ENCODE results near the gene GTF3C5. TPM values are rescaled to one million over a fixed set of nuclear protein-coding genes. Genes with fewer than 3 reads are reported as not detected.

GTF3C5 gene
- total RNA-seq, 1 experiment from 2014 or later = 79.6 TPM

DNA sequence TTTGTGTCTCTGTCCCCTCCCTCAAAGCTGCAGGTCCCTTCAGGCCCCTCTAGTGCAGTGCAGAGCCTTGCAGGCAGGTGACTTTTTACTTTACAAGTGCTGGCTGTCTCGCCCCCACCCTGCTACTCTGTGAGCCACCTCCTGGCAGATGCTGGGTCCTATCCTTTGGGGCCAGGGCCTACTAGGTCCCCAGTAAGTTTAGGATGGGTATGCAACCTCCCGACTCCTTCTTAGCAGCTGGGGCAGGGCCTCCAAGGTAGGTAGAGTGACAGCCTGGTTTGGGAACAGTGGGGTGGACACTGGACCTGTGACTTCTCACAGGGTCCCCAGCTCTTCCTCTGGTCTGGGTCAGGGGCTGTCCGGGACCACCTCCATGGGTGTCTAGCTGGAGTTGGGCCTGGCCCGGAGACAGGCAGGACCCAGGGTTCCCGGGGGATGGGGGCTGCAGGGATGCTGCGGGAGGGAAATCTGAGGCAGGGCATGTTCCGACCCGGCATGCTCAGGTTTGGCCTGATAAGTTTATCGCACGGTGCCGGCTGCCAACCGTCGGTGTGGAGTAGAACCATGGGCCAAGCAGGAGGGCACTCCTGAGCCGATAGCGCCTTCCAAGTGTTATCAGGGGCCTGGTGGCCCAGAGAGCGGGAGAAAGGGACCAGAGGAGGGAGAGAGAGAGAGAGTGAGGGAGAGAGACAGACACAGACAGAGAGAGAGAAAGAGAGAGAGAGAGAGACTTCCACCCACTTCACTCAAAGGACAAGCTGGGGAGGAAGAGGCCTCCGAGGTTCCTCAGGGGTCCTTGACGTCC lies 31.8 kb upstream of the GTF3C5 start:
- Histone ChIP-seq H3K9me3 (ENCODE audit: insufficient read depth, low read depth) (no peaks in the 10 kb centered on the region), H3K9me2 (ENCODE audit: insufficient read depth) (no peaks in the 10 kb centered on the region), H3K79me2 (ENCODE audit: low read depth) (no peaks in the 10 kb centered on the region), H3K4me3 (no peak overlapping the region), H2AFZ (no peak overlapping the region), H3K4me1 (replicated peaks; ENCODE audit: insufficient read depth) (no peaks in the 10 kb centered on the region), H3K27ac (no peak overlapping the region), H4K20me1 (ENCODE audit: insufficient read depth) (no peaks in the 10 kb centered on the region), H3K4me2 (no peak overlapping the region), H3K27me3 (ENCODE audit: insufficient read depth, low read depth) (peaks cover 94% of the 10 kb centered on the region), H3F3A (ENCODE audit: insufficient read depth, low read depth) (no peaks in the 10 kb centered on the region), H3K36me3 (ENCODE audit: low read depth) (no peaks in the 10 kb centered on the region)
- no TSS peak for BruUV-seq (replicated peaks)
- DNase-seq = no peak
- intact Hi-C loops (cut with micrococcal nuclease; ENCODE audit: unreplicated experiment) = no loop called here
- ChIA-PET POLR2A (ENCODE audit: unreplicated experiment) (no interaction called here), CTCF (interaction anchor here (0.6 kb wide), 1 partner anchor 26 kb away, joined by 3 read pairs; no protein-coding TSS in a partner anchor)
- no peak for TF ChIP-seq EZH2 (IDR thresholded peaks at IDR 0.05; ENCODE audit: low read depth)
- TF ChIP-seq, protein P1, sequence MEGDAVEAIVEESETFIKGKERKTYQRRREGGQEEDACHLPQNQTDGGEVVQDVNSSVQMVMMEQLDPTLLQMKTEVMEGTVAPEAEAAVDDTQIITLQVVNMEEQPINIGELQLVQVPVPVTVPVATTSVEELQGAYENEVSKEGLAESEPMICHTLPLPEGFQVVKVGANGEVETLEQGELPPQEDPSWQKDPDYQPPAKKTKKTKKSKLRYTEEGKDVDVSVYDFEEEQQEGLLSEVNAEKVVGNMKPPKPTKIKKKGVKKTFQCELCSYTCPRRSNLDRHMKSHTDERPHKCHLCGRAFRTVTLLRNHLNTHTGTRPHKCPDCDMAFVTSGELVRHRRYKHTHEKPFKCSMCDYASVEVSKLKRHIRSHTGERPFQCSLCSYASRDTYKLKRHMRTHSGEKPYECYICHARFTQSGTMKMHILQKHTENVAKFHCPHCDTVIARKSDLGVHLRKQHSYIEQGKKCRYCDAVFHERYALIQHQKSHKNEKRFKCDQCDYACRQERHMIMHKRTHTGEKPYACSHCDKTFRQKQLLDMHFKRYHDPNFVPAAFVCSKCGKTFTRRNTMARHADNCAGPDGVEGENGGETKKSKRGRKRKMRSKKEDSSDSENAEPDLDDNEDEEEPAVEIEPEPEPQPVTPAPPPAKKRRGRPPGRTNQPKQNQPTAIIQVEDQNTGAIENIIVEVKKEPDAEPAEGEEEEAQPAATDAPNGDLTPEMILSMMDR (conservative IDR thresholded peaks at IDR 0.05) = no peak

GRCh38 chr9:133002147-133003070 lies 28.4 kb upstream of the GTF3C5 start:
- Histone ChIP-seq H3K4me2 (no peak overlapping the region), H3K9me2 (ENCODE audit: insufficient read depth) (no peaks in the 10 kb centered on the region), H4K20me1 (ENCODE audit: insufficient read depth) (no peaks in the 10 kb centered on the region), H2AFZ (no peak overlapping the region), H3K9me3 (ENCODE audit: insufficient read depth, low read depth) (no peaks in the 10 kb centered on the region), H3K27ac (no peak overlapping the region), H3K4me3 (no peak overlapping the region), H3K36me3 (ENCODE audit: low read depth) (no peaks in the 10 kb centered on the region), H3K79me2 (ENCODE audit: low read depth) (no peaks in the 10 kb centered on the region), H3F3A (ENCODE audit: insufficient read depth, low read depth) (no peaks in the 10 kb centered on the region), H3K4me1 (replicated peaks; ENCODE audit: insufficient read depth) (no peaks in the 10 kb centered on the region), H3K27me3 (ENCODE audit: insufficient read depth, low read depth) (peaks cover 94% of the 10 kb centered on the region)
- CTCF ChIA-PET = no interaction called here
- TF ChIP-seq, protein P1 (conservative IDR thresholded peaks at IDR 0.05) = no peak
- TF ChIP-seq EZH2 (IDR thresholded peaks at IDR 0.05; ENCODE audit: low read depth) = no peak
- no TSS peak for BruUV-seq (replicated peaks)
- POLR2A ChIA-PET (ENCODE audit: unreplicated experiment) = interaction anchor here (0.5 kb wide), 1 partner anchor 1193 kb away, joined by 3 read pairs; no protein-coding TSS in a partner anchor
- intact Hi-C loops (cut with micrococcal nuclease; ENCODE audit: unreplicated experiment) = no loop called here
- no peak for DNase-seq

DNA sequence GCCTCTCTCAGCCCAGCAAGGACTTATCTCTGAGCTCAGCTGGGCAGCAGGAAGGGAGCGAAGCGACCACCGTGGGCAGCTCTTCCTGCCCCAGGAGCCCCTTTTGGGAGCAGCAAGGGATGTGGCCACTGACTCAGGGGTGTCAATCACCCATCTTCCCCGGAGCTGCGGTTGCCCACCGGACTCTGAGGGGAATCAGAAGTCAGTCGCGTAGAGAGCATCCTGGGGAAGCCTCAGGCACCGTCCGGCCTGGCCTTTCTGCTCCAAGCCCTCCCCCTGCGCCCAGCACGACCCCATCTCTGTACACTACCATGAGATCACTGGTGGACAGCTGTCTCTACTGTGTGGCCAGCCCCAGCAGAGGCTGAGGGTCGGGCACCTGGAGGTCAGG lies 27.7 kb upstream of the GTF3C5 start:
- ChIA-PET CTCF (no interaction called here), POLR2A (ENCODE audit: unreplicated experiment) (no interaction called here)
- Histone ChIP-seq H3K4me1 (replicated peaks; ENCODE audit: insufficient read depth) (no peaks in the 10 kb centered on the region), H4K20me1 (ENCODE audit: insufficient read depth) (no peaks in the 10 kb centered on the region), H3F3A (ENCODE audit: insufficient read depth, low read depth) (no peaks in the 10 kb centered on the region), H3K27ac (no peak overlapping the region), H3K27me3 (ENCODE audit: insufficient read depth, low read depth) (peaks cover 96% of the 10 kb centered on the region), H3K36me3 (ENCODE audit: low read depth) (no peaks in the 10 kb centered on the region), H3K79me2 (ENCODE audit: low read depth) (no peaks in the 10 kb centered on the region), H3K4me2 (no peak overlapping the region), H3K9me2 (ENCODE audit: insufficient read depth) (no peaks in the 10 kb centered on the region), H3K4me3 (no peak overlapping the region), H2AFZ (no peak overlapping the region), H3K9me3 (ENCODE audit: insufficient read depth, low read depth) (no peaks in the 10 kb centered on the region)
- intact Hi-C loops (cut with micrococcal nuclease; ENCODE audit: unreplicated experiment) = no loop called here
- BruUV-seq (replicated peaks) = no TSS peak
- no peak for DNase-seq
- TF ChIP-seq, protein P1 (conservative IDR thresholded peaks at IDR 0.05) = no peak

Data from PC-9 (cell line).